SK-N-SH (cell line): ENCODE results near the gene ARHGEF28. TPM values are rescaled to one million over a fixed set of nuclear protein-coding genes. Genes with fewer than 3 reads are reported as not detected.
A peak's percentile ranks its signal among the peaks of the same experiment; 100 is the strongest.

Experiments used
- CTCF ChIA-PET: fragments of 300-600, 350-600 bp; formaldehyde crosslinking; extraction: SDS; loops from one replicate; lab custom pipeline; 2021; lab: Yijun Ruan, JAX
- POLR2A ChIA-PET: fragments of 350-600 bp; sonication (Branson Sonifier 250); formaldehyde crosslinking; extraction: SDS; loops from one replicate; lab custom pipeline; 2020; ENCODE audit warnings: antibody characterized with exemption, inconsistent platforms; lab: Yijun Ruan, JAX
- DNase-seq: peaks from one replicate; pipeline ENCODE4 v3.0.0; 2012
- H2AFZ ChIP-seq: fragments of 200-600 bp; sonication (generic); 2 replicates; pipeline ENCODE4 v1.8.1; 2016; ENCODE audit warnings: antibody characterized with exemption, mild to moderate bottlenecking, low read depth
- H3F3A ChIP-seq: fragments of 200-600 bp; sonication (generic); replicated peaks from 2 replicates; pipeline ENCODE3; 2016; ENCODE audit warnings: antibody characterized with exemption, mild to moderate bottlenecking; ENCODE audit not compliant: insufficient read depth
- H3K27ac ChIP-seq, 2 experiments: fragments of 200-500 bp in 1 of 2; fragments of 200-600 bp in 1 of 2; sonication (Bioruptor generic) in 1 of 2; sonication (generic), shearing (Covaris generic) in 1 of 2; 2 replicates each; pipeline versions ENCODE4 v1.5.1 to v1.6.1; 2014 to 2016; ENCODE audit warnings: low read depth in 2 of 2, inconsistent platforms in 1 of 2, low read length in 1 of 2, mild to moderate bottlenecking in 1 of 2, mixed read lengths in 1 of 2
- H3K27me3 ChIP-seq: fragments of 200-600 bp; sonication (generic), shearing (Covaris generic); 2 replicates; pipeline ENCODE4 v1.6.1; 2016; ENCODE audit warnings: mixed run types; ENCODE audit not compliant: insufficient read depth
- H3K36me3 ChIP-seq, 2 experiments: fragments of 200-500 bp in 1 of 2; fragments of 200-600 bp in 1 of 2; sonication (Bioruptor generic) in 1 of 2; sonication (generic) in 1 of 2; replicated peaks in 1 of 2; 2 replicates each; pipeline versions ENCODE3 to v1.5.1; 2014 to 2016; ENCODE audit warnings: low read length in 1 of 2, mild to moderate bottlenecking in 1 of 2; ENCODE audit not compliant: insufficient read depth in 2 of 2, control insufficient read depth in 1 of 2
- H3K4me1 ChIP-seq, 2 experiments: fragments of 200-500 bp in 1 of 2; fragments of 200-600 bp in 1 of 2; sonication (Bioruptor generic) in 1 of 2; sonication (generic), shearing (Covaris generic) in 1 of 2; 2 replicates each; pipeline versions ENCODE4 v1.5.1 to v1.6.1; 2014 to 2016; ENCODE audit warnings: low read depth in 1 of 2, low read length in 1 of 2, mixed run types in 1 of 2; ENCODE audit not compliant: insufficient read depth in 2 of 2, control insufficient read depth in 1 of 2
- H3K4me2 ChIP-seq: fragments of 200-600 bp; sonication (generic), shearing (Covaris generic); 2 replicates; pipeline ENCODE4 v1.6.1; 2017; ENCODE audit warnings: mixed run types
- H3K4me3 ChIP-seq, 2 experiments: fragments of 200-500 bp in 1 of 2; fragments of 200-600 bp in 1 of 2; sonication (Bioruptor generic) in 1 of 2; sonication (generic), shearing (Covaris generic) in 1 of 2; 2 replicates each; pipeline versions ENCODE4 v1.5.1 to v1.8.1; 2014 to 2016; ENCODE audit warnings: low read depth in 2 of 2, inconsistent platforms in 1 of 2, low read length in 1 of 2, mild to moderate bottlenecking in 1 of 2, mixed read lengths in 1 of 2, moderate library complexity in 1 of 2
- H3K79me2 ChIP-seq: fragments of 200-600 bp; sonication (generic); 2 replicates; pipeline ENCODE4 v1.8.1; 2017; ENCODE audit warnings: mild to moderate bottlenecking; ENCODE audit not compliant: insufficient read depth
- H3K9ac ChIP-seq: fragments of 200-600 bp; sonication (generic); 2 replicates; pipeline ENCODE4 v1.6.1; 2017; ENCODE audit warnings: mixed run types
- H3K9me2 ChIP-seq: fragments of 200-600 bp; sonication (generic); 2 replicates; pipeline ENCODE4 v1.6.1; 2017; ENCODE audit warnings: mixed run types
- H3K9me3 ChIP-seq: fragments of 200-600 bp; sonication (generic); 2 replicates; pipeline ENCODE4 v1.6.1; 2017; ENCODE audit warnings: mixed run types, mild to moderate bottlenecking, moderate library complexity
- H4K20me1 ChIP-seq: fragments of 200-600 bp; sonication (generic); 2 replicates; pipeline ENCODE4 v1.6.1; 2017; ENCODE audit warnings: mild to moderate bottlenecking, mixed run types; ENCODE audit not compliant: insufficient read depth
- CTCF ChIP-seq: fragments of 200-600 bp; sonication (generic); IDR thresholded peaks from 2 replicates; pipeline ENCODE4 v1.6.1; 2017; ENCODE audit warnings: antibody characterized with exemption, mild to moderate bottlenecking, moderate library complexity
- ELF1 ChIP-seq: IDR thresholded peaks from 2 replicates; pipeline ENCODE4 v1.4.0; 2012
- EP300 ChIP-seq, 2 experiments: IDR thresholded peaks; 2 replicates each; pipeline versions ENCODE4 v1.4.0 to v1.6.1; 2012; ENCODE audit warnings: borderline replicate concordance in 1 of 2, low read depth in 1 of 2, low read length in 1 of 2
- FOSL2 ChIP-seq: IDR thresholded peaks from 2 replicates; pipeline ENCODE4 v1.4.0; 2012; ENCODE audit warnings: low read depth, mild to moderate bottlenecking, moderate library complexity, borderline replicate concordance
- FOXJ3 ChIP-seq: sonication (generic); formaldehyde crosslinking; IDR thresholded peaks from 2 replicates; pipeline ENCODE4 v1.5.1; 2020; ENCODE audit warnings: mild to moderate bottlenecking, missing genetic modification reagents
- FOXM1 ChIP-seq: IDR thresholded peaks from 2 replicates; pipeline ENCODE4 v1.4.0; 2012; ENCODE audit warnings: low read depth, mild to moderate bottlenecking
- GABPA ChIP-seq: IDR thresholded peaks from 2 replicates; pipeline ENCODE4 v1.4.0; 2012; ENCODE audit warnings: low read depth, mild to moderate bottlenecking
- GATA2 ChIP-seq: sonication (generic); formaldehyde crosslinking; IDR thresholded peaks from 2 replicates; pipeline ENCODE4 v1.5.0; 2020; ENCODE audit warnings: mild to moderate bottlenecking, missing genetic modification reagents
- JUND ChIP-seq: IDR thresholded peaks from 2 replicates; pipeline ENCODE4 v1.4.0; 2012
- MEF2A ChIP-seq: IDR thresholded peaks from 2 replicates; pipeline ENCODE4 v1.4.0; 2012; ENCODE audit warnings: low read depth, borderline replicate concordance
- MXI1 ChIP-seq: IDR thresholded peaks from 2 replicates; pipeline ENCODE4 v1.6.1; 2012; ENCODE audit warnings: mild to moderate bottlenecking, low read depth, low read length, improper control_type of control experiment
- NFIC ChIP-seq: IDR thresholded peaks from 2 replicates; pipeline ENCODE4 v1.4.0; 2012; ENCODE audit warnings: borderline replicate concordance
- PBX3 ChIP-seq: IDR thresholded peaks from 2 replicates; pipeline ENCODE4; 2012
- RAD21 ChIP-seq: IDR thresholded peaks from 2 replicates; pipeline ENCODE4 v1.6.1; 2012; ENCODE audit warnings: mild to moderate bottlenecking, low read length
- RCOR1 ChIP-seq: fragments of 150-350 bp; IDR thresholded peaks from 2 replicates; pipeline ENCODE4 v1.6.1; 2017; ENCODE audit warnings: antibody characterized with exemption, low read length
- RFX5 ChIP-seq: IDR thresholded peaks from 2 replicates; pipeline ENCODE4 v1.6.1; 2012; ENCODE audit warnings: mild to moderate bottlenecking, improper control_type of control experiment, low read length
- SIN3A ChIP-seq: IDR thresholded peaks from 2 replicates; pipeline ENCODE4 v1.6.1; 2012; ENCODE audit warnings: low read depth, mild to moderate bottlenecking, low read length, moderate library complexity, borderline replicate concordance
- TAF1 ChIP-seq: IDR thresholded peaks from 2 replicates; pipeline ENCODE4 v1.6.1; 2012; ENCODE audit warnings: low read depth, mild to moderate bottlenecking, low read length, moderate library complexity, borderline replicate concordance
- TCF12 ChIP-seq: IDR thresholded peaks from 2 replicates; pipeline ENCODE4 v1.4.0; 2012
- TEAD4 ChIP-seq: IDR thresholded peaks from 2 replicates; pipeline ENCODE4 v1.4.0; 2012; ENCODE audit warnings: mild to moderate bottlenecking, borderline replicate concordance; ENCODE audit not compliant: insufficient read depth
- USF2 ChIP-seq: fragments of 150-350 bp; IDR thresholded peaks from 2 replicates; pipeline ENCODE4 v1.6.1; 2017; ENCODE audit warnings: antibody characterized with exemption, low read length, low read depth, borderline replicate concordance
- WGBS: methylation state at CpG from one replicate; pipeline ENCODE4 v1.1.6; 2017; ENCODE audit warnings: low lambda C conversion rate; 5-methylcytosine and 5-hydroxymethylcytosine counted together
- polyA plus RNA-seq, 3 experiments: library from polyadenylated mRNA; depleted of rRNA; stranded (reverse); fragments of >200 nt; gene quantifications; 2 replicates each; pipeline ENCODE4 v1.2.3, GENCODE V29; 2012

ARHGEF28 gene
- polyA plus RNA-seq, 1 of the 3 experiments (the other 2 are of a cell fraction) = 4.2 TPM

GRCh38 chr5:73754254-73754653 is 128.3 kb downstream of the ARHGEF28 start:
- no peaks in the 10 kb centered on the region for H3K9me3 ChIP-seq
- no peak for DNase-seq
- 91% methylated on average over 4 of the region's 4 CpGs for WGBS
- no peaks in the 10 kb centered on the region for H3K9me2 ChIP-seq
- no peak overlapping the region for H3K4me2 ChIP-seq
- H3K9ac ChIP-seq = no peak overlapping the region
- H3K36me3 ChIP-seq = peaks cover 2 to 6% of the 10 kb centered on the region in 2 experiments
- H3K79me2 ChIP-seq = no peaks in the 10 kb centered on the region
- peaks cover 0 to 4% of the 10 kb centered on the region in 2 experiments; a peak in 2 of 4 replicates for H3K4me1 ChIP-seq
- no peaks in the 10 kb centered on the region for H3K27me3 ChIP-seq
- no peaks in the 10 kb centered on the region for H3F3A ChIP-seq
- H3K4me3 ChIP-seq = no peak overlapping the region
- H3K27ac ChIP-seq = no peak overlapping the region
- POLR2A ChIA-PET = no interaction called here
- no peak for TF ChIP-seq FOSL2
- no peak for TF ChIP-seq TAF1
- no peak for TF ChIP-seq TCF12
- no peak for TF ChIP-seq PBX3
- TF ChIP-seq MXI1 = no peak
- no peak for TF ChIP-seq RFX5
- TF ChIP-seq JUND = no peak
- TF ChIP-seq FOXM1 = no peak
- TF ChIP-seq FOXJ3 (CRISPR knock-in tag) = no peak
- no peak for TF ChIP-seq RCOR1
- TF ChIP-seq GABPA = no peak
- TF ChIP-seq RAD21 = no peak
- TF ChIP-seq SIN3A = no peak
- TF ChIP-seq, all 33 proteins: peak for 0
- no peaks in the 10 kb centered on the region for H4K20me1 ChIP-seq
- H2AFZ ChIP-seq = no peak overlapping the region
- CTCF ChIA-PET = interaction anchor here (2.2 kb wide), 1 partner anchor 163 kb away, joined by 11 read pairs; no protein-coding TSS in a partner anchor

- no peaks in the 10 kb centered on the region for H4K20me1 ChIP-seq
- ChIA-PET POLR2A (no interaction called here), CTCF (interaction anchor here (0.7 to 4.5 kb wide), 3 partner anchors 11 to 167 kb away, joined by 4 to 13 read pairs (median 4); no protein-coding TSS in a partner anchor)
- H3K4me3 ChIP-seq = no peak overlapping the region
- H3K27me3 ChIP-seq = no peaks in the 10 kb centered on the region
- H3K4me2 ChIP-seq = no peak overlapping the region
- no peaks in the 10 kb centered on the region for H3K79me2 ChIP-seq
- H3K36me3 ChIP-seq = peaks cover 0 to 2% of the 10 kb centered on the region in 2 experiments
- no peak overlapping the region for H2AFZ ChIP-seq
- H3K9ac ChIP-seq = no peak overlapping the region
- 35% methylated on average over 1 of the region's 1 CpG for WGBS
- no peaks in the 10 kb centered on the region for H3F3A ChIP-seq
- H3K9me3 ChIP-seq = no peaks in the 10 kb centered on the region
- DNase-seq = peak; percentile 38
- peaks cover 0 to 4% of the 10 kb centered on the region in 2 experiments; a peak in 2 of 4 replicates for H3K4me1 ChIP-seq
- no peaks in the 10 kb centered on the region for H3K9me2 ChIP-seq
- H3K27ac ChIP-seq = no peak overlapping the region; a peak in 1 of 4 replicates
- TF ChIP-seq ELF1 (no peak), MEF2A (no peak), CTCF (no peak), TCF12 (peak; percentile 69), GATA2 (CRISPR knock-in tag) (no peak), RCOR1 (peak; percentile 37; the same call in 1 of the 2 replicates), MXI1 (no peak), EP300 (IDR thresholded peaks at IDR 0.05; ENCODE audit: borderline replicate concordance in 1 of 2, low read depth in 1 of 2, low read length in 1 of 2) (peak in 1 of 2 experiments; percentile 72; a peak in 2 of 4 replicates), USF2 (no peak), PBX3 (peak; percentile 68), NFIC (peak; percentile 33; the same call in 1 of the 2 replicates), JUND (0 out of 2 replicates have a peak, but pooled peaks have one; percentile 5), TAF1 (no peak), TEAD4 (peak; percentile 27; the same call in 1 of the 2 replicates), FOXJ3 (CRISPR knock-in tag) (no peak)
These were observed 131.4 kb downstream of the ARHGEF28 start for GRCh38 chr5:73757416-73757815.
